SK-N-SH (cell line): ENCODE measurements around the gene FOXF2.

Experiments
- EP300 ChIP-seq, 2 experiments: IDR thresholded peaks; 2 replicates each; pipeline versions ENCODE4 v1.4.0 to v1.6.1; 2012; ENCODE audit warnings: borderline replicate concordance in 1 of 2, low read depth in 1 of 2, low read length in 1 of 2
- JUND ChIP-seq: IDR thresholded peaks from 2 replicates; pipeline ENCODE4 v1.4.0; 2012
- RAD21 ChIP-seq: IDR thresholded peaks from 2 replicates; pipeline ENCODE4 v1.6.1; 2012; ENCODE audit warnings: mild to moderate bottlenecking, low read length
- RFX5 ChIP-seq: IDR thresholded peaks from 2 replicates; pipeline ENCODE4 v1.6.1; 2012; ENCODE audit warnings: mild to moderate bottlenecking, improper control_type of control experiment, low read length
- TF ChIP-seq, protein P1 (sequence below): fragments of 200-600 bp; sonication (generic); IDR thresholded peaks from 2 replicates; pipeline ENCODE4 v1.6.1; 2017; ENCODE audit warnings: antibody characterized with exemption, mild to moderate bottlenecking, moderate library complexity
- TF ChIP-seq, protein P2 (sequence below): fragments of 150-350 bp; IDR thresholded peaks from 2 replicates; pipeline ENCODE4 v1.6.1; 2016; ENCODE audit warnings: mild to moderate bottlenecking, low read depth, low read length

DNA sequence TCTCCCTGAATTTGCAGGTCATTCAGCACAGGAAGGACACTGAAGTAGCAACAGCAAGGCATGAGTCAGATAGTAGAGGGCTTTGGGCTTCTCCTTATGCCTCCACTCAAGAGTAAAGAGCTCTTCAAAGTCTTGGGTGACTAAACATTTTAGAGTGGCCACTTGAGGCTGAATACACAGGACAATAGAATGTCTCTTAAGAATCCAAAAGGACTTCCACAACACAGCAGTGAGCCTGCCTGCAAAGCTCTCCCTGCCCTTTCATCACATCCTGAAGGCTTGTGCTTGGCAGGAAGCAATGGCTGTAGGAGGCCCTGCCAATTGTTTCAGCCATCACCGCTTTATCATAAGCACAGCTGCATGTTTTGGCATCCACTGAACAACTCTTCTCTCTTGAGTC lies 40.7 kb upstream of the FOXF2 start:
- TF ChIP-seq, protein P1, sequence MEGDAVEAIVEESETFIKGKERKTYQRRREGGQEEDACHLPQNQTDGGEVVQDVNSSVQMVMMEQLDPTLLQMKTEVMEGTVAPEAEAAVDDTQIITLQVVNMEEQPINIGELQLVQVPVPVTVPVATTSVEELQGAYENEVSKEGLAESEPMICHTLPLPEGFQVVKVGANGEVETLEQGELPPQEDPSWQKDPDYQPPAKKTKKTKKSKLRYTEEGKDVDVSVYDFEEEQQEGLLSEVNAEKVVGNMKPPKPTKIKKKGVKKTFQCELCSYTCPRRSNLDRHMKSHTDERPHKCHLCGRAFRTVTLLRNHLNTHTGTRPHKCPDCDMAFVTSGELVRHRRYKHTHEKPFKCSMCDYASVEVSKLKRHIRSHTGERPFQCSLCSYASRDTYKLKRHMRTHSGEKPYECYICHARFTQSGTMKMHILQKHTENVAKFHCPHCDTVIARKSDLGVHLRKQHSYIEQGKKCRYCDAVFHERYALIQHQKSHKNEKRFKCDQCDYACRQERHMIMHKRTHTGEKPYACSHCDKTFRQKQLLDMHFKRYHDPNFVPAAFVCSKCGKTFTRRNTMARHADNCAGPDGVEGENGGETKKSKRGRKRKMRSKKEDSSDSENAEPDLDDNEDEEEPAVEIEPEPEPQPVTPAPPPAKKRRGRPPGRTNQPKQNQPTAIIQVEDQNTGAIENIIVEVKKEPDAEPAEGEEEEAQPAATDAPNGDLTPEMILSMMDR: no peak
- TF ChIP-seq, protein P2, sequence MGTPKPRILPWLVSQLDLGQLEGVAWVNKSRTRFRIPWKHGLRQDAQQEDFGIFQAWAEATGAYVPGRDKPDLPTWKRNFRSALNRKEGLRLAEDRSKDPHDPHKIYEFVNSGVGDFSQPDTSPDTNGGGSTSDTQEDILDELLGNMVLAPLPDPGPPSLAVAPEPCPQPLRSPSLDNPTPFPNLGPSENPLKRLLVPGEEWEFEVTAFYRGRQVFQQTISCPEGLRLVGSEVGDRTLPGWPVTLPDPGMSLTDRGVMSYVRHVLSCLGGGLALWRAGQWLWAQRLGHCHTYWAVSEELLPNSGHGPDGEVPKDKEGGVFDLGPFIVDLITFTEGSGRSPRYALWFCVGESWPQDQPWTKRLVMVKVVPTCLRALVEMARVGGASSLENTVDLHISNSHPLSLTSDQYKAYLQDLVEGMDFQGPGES: no peak
- TF ChIP-seq RAD21: no peak
- no peak for TF ChIP-seq EP300 (IDR thresholded peaks at IDR 0.05; ENCODE audit: borderline replicate concordance in 1 of 2, low read depth in 1 of 2, low read length in 1 of 2)
- no peak for TF ChIP-seq JUND
- TF ChIP-seq RFX5: no peak
